HL-60 (cell line): ENCODE results near the gene HPN.

Experiments used
- DNase-seq, 2 experiments: peaks; one replicate each; pipeline ENCODE4 v3.0.0-alpha.2; 2010 to 2020; ENCODE audit warnings: low read depth in 1 of 2, low spot score in 1 of 2
- H3K27ac ChIP-seq: fragments of 250-450 bp; sonication (Bioruptor Pico); replicated peaks from 2 replicates; pipeline ENCODE4 v1.5.1; 2020; ENCODE audit warnings: mild to moderate bottlenecking, moderate library complexity
- H3K27me3 ChIP-seq: fragments of 250-450 bp; sonication (Bioruptor Pico); 2 replicates; pipeline ENCODE4 v1.5.1; 2021; ENCODE audit warnings: mild to moderate bottlenecking, moderate library complexity; ENCODE audit not compliant: insufficient read depth, poor library complexity, severe bottlenecking
- H3K4me3 ChIP-seq: replicated peaks from 2 replicates; pipeline ENCODE4 v1.5.1; 2011; ENCODE audit warnings: mild to moderate bottlenecking, control low read depth, low read length; ENCODE audit not compliant: insufficient read depth
- CTCF ChIP-seq: IDR thresholded peaks from one replicate; pipeline ENCODE4 v1.5.1; 2011; ENCODE audit warnings: low read length, control low read depth, inconsistent platforms; ENCODE audit not compliant: insufficient read depth
- GABPA ChIP-seq: IDR thresholded peaks from 2 replicates; pipeline ENCODE4 v1.6.1; 2012; ENCODE audit warnings: low read depth
- POLR2AphosphoS5 ChIP-seq: IDR thresholded peaks from 2 replicates; pipeline ENCODE4 v1.6.1; 2012; ENCODE audit warnings: low read depth
- REST ChIP-seq: IDR thresholded peaks from 2 replicates; pipeline ENCODE4 v1.6.1; 2012; ENCODE audit warnings: low read depth; ENCODE audit not compliant: insufficient replicate concordance
- SPI1 ChIP-seq: IDR thresholded peaks from 2 replicates; pipeline ENCODE4 v1.6.1; 2012; ENCODE audit warnings: low read depth, mild to moderate bottlenecking, borderline replicate concordance

HPN gene

DNA sequence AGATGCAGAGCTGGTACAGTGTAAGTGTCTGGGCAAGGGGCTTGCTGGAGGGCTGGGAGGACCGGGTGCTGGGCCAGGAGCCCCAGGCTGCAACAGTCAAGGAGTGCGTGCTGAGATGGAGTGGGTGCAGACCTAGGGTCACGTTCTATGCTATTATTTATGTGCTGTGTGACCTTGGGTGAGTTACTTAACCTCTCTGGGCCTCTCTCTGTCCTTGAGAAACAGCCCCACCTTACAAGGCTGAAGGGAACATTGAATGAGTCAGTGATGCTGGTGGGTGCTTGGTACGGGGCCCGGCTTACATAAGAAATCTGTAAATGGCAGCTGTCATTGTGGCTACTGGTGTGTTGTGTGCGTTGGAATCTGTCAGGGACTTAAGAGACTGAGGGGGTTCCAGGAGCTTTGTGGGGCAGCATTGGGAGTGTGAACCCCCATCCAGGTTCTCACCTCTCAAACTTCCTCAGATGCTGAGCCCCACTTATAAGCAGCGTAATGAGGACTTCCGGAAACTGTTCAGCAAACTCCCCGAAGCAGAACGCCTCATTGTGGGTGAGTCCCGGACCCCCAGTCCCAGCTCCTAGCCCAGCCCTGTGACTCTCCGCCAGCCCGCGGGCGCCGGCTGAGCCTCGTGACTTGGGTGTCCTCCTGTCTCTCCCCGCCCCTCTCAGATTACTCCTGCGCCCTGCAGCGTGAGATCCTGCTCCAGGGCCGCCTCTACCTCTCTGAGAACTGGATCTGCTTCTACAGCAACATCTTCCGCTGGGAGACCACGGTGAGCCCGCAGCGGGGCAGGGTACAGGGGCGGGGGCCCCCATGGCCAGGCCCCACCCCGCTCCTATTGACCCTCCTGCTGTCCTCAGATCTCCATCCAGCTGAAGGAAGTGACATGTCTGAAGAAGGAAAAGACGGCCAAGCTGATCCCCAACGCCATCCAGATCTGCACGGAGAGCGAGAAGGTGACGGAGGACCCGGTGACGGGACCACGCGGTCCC lies 31.8 kb upstream of the HPN start:
- no peaks in the 10 kb centered on the region for H3K27me3 ChIP-seq
- TF ChIP-seq SPI1, result no peak
- TF ChIP-seq GABPA, result no peak
- TF ChIP-seq REST, result no peak
- TF ChIP-seq POLR2AphosphoS5, result no peak
- TF ChIP-seq CTCF, result no peak
- DNase-seq, result no peak
- H3K27ac ChIP-seq, result no peak overlapping the region
- H3K4me3 ChIP-seq, result no peak overlapping the region

DNA sequence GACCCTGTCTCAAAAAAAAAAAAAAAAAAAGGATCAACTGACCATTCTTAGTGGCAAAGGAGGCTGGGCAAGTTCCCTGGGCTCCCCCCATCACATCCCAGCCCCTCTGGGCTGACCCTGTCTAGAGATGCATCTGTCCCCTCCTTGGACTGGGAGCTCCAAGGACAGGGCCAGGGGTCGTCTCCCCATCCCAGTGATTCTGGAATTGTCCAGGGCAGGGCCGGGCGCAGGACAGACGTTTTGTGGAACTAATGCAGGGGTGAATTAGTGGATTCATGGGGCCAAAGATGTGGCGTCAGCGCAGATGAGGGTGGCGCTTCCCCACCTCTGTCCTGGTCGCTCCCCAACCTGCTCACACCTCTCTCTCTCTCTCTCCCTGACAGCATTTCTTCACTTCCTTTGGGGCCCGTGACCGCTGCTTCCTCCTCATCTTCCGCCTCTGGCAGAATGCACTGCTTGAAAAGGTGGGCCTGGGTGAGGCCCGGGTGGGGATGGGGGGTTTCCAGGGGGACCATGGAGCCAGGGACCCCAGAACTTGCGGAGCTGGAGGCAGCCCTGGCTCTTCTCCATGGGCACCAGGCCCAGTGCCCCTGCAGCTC lies 30.3 kb upstream of the HPN start:
- TF ChIP-seq SPI1 (peak; percentile 41; the same call in 1 of the 2 replicates), REST (no peak), POLR2AphosphoS5 (peak; percentile 17; the same call in 1 of the 2 replicates)
- H3K4me3 ChIP-seq, result no peak overlapping the region
- peak; percentile 35 to 68 for DNase-seq
- peak overlapping the region; percentile 62 for H3K27ac ChIP-seq
- no peaks in the 10 kb centered on the region for H3K27me3 ChIP-seq

DNA sequence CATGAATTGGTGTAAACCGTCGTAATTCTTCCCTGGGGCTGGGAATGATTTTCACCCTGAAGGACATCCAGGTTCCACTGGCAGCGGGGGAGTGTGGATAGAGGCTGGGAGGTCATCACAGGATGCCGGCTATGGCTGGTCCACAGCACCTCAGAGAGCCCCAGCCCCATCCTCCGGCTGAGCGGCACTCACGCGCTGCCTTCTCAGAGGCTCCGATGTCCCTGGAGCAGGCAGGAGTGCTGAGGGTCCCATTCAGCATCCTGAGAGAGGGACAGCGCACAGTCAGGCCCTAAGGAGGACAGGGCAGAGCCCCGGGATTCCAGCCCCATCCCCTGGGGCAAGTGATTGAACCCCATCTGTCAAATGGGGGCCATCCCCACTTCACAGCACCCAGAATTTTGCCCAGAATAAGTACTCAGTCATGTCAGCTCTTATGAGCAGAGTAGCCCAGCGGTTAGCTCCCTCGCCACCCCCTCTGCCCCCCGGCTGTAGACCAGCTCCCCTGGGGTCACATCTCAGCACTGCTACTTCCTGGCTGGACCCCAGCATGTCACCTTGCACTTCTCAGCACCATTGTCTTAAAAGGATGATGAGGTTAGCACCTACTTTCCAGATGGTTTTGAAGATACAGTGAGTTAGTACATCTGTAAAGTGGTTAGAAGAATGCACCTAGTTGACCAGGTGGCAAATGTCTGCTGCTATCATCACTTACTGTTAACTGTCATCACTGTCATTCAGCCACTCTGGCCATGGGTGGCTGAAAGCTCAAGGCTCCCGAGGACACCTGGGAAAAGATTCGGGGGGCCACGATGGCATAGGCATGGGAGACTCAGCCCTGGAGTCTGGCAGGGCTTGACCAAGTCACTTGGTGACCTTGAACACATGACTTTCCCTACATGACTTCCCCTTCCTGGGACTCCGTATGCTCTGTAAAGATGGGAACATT lies 29.5 kb upstream of the HPN start:
- H3K4me3 ChIP-seq, result no peak overlapping the region
- no peaks in the 10 kb centered on the region for H3K27me3 ChIP-seq
- peak overlapping the region; percentile 62 for H3K27ac ChIP-seq
- TF ChIP-seq CTCF (no peak), SPI1 (no peak), GABPA (no peak), REST (no peak), POLR2AphosphoS5 (no peak)
- no peak for DNase-seq
